HL-60 (cell line): Measurements from ENCODE around the gene P2RY13.

ENCODE experiments used
- GABPA ChIP-seq: IDR thresholded peaks from 2 replicates; pipeline ENCODE4 v1.6.1; 2012; ENCODE audit warnings: low read depth
- POLR2AphosphoS5 ChIP-seq: IDR thresholded peaks from 2 replicates; pipeline ENCODE4 v1.6.1; 2012; ENCODE audit warnings: low read depth
- TF ChIP-seq, protein P1 (sequence below): IDR thresholded peaks from one replicate; pipeline ENCODE4 v1.5.1; 2011; ENCODE audit warnings: low read length, control low read depth, inconsistent platforms; ENCODE audit not compliant: insufficient read depth
- TF ChIP-seq, protein P2 (sequence below): IDR thresholded peaks from 2 replicates; pipeline ENCODE4 v1.6.1; 2012; ENCODE audit warnings: low read depth; ENCODE audit not compliant: insufficient replicate concordance

DNA sequence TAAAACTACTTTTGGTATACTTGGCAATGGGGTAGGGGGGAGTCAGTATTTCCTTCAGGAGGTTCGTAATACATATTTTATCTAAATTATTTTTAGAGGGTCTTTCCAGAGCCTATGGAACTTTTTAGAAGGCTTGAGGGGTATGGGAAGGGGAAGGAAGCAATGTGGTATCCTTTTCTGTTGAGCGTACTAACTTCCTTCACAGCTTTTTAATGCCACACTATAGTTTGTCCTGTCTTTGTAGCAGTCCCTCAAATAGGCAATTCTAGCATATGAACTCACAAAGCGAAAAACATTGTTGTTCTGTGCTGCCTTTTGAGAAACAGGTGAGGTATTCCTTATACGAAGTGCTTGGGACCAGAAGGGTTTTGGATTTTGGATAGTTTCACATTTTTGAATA is 22.3 kb upstream of the P2RY13 start:
- TF ChIP-seq POLR2AphosphoS5 (no peak), GABPA (no peak; the same call in 1 of the 2 replicates)
- TF ChIP-seq, protein P1, sequence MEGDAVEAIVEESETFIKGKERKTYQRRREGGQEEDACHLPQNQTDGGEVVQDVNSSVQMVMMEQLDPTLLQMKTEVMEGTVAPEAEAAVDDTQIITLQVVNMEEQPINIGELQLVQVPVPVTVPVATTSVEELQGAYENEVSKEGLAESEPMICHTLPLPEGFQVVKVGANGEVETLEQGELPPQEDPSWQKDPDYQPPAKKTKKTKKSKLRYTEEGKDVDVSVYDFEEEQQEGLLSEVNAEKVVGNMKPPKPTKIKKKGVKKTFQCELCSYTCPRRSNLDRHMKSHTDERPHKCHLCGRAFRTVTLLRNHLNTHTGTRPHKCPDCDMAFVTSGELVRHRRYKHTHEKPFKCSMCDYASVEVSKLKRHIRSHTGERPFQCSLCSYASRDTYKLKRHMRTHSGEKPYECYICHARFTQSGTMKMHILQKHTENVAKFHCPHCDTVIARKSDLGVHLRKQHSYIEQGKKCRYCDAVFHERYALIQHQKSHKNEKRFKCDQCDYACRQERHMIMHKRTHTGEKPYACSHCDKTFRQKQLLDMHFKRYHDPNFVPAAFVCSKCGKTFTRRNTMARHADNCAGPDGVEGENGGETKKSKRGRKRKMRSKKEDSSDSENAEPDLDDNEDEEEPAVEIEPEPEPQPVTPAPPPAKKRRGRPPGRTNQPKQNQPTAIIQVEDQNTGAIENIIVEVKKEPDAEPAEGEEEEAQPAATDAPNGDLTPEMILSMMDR, result no peak
- TF ChIP-seq, protein P2, sequence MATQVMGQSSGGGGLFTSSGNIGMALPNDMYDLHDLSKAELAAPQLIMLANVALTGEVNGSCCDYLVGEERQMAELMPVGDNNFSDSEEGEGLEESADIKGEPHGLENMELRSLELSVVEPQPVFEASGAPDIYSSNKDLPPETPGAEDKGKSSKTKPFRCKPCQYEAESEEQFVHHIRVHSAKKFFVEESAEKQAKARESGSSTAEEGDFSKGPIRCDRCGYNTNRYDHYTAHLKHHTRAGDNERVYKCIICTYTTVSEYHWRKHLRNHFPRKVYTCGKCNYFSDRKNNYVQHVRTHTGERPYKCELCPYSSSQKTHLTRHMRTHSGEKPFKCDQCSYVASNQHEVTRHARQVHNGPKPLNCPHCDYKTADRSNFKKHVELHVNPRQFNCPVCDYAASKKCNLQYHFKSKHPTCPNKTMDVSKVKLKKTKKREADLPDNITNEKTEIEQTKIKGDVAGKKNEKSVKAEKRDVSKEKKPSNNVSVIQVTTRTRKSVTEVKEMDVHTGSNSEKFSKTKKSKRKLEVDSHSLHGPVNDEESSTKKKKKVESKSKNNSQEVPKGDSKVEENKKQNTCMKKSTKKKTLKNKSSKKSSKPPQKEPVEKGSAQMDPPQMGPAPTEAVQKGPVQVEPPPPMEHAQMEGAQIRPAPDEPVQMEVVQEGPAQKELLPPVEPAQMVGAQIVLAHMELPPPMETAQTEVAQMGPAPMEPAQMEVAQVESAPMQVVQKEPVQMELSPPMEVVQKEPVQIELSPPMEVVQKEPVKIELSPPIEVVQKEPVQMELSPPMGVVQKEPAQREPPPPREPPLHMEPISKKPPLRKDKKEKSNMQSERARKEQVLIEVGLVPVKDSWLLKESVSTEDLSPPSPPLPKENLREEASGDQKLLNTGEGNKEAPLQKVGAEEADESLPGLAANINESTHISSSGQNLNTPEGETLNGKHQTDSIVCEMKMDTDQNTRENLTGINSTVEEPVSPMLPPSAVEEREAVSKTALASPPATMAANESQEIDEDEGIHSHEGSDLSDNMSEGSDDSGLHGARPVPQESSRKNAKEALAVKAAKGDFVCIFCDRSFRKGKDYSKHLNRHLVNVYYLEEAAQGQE, result no peak
